ENCODE measurements around the gene STK11IP. TPM values are rescaled to one million over a fixed set of nuclear protein-coding genes. Genes with fewer than 3 reads are reported as not detected.

The STK11IP gene
- total and polyA plus RNA-seq, 9 of the 15 experiments (the other 6 are each of a cell fraction or from before 2014, with no cell fraction given) = 0.52 to 21.7 (median 5.6) TPM

GRCh38 chr2:219552382-219553167 lies 45.1 kb upstream of the STK11IP start (continued):
- TF ChIP-seq POLR2G (IDR thresholded peaks at IDR 0.05; ENCODE audit: low read depth, low read length) = peak; percentile 73
- TF ChIP-seq ZBTB11 (CRISPR knock-in tag; IDR thresholded peaks at IDR 0.05) = 0 out of 6 replicates have a peak, but pooled peaks of 1 of the 3 experiments have one; percentile 42
- TF ChIP-seq HDAC1 (IDR thresholded peaks at IDR 0.05) = peak in 1 of 2 experiments; percentile 67; a peak in 2 of 4 replicates
- 0 out of 2 replicates have a peak, but pooled peaks have one; percentile 45 for TF ChIP-seq HNRNPL (IDR thresholded peaks at IDR 0.05; ENCODE audit: low read depth, low read length)
- TF ChIP-seq, protein P1, sequence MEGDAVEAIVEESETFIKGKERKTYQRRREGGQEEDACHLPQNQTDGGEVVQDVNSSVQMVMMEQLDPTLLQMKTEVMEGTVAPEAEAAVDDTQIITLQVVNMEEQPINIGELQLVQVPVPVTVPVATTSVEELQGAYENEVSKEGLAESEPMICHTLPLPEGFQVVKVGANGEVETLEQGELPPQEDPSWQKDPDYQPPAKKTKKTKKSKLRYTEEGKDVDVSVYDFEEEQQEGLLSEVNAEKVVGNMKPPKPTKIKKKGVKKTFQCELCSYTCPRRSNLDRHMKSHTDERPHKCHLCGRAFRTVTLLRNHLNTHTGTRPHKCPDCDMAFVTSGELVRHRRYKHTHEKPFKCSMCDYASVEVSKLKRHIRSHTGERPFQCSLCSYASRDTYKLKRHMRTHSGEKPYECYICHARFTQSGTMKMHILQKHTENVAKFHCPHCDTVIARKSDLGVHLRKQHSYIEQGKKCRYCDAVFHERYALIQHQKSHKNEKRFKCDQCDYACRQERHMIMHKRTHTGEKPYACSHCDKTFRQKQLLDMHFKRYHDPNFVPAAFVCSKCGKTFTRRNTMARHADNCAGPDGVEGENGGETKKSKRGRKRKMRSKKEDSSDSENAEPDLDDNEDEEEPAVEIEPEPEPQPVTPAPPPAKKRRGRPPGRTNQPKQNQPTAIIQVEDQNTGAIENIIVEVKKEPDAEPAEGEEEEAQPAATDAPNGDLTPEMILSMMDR (IDR thresholded peaks at IDR 0.05 in 2 of 3, conservative IDR thresholded peaks at IDR 0.05 in 1 of 3; ENCODE audit: insufficient read depth in 2 of 3, low read depth in 1 of 3, low read length in 3 of 3) = no peak; a peak in 1 of 6 replicates
- no peak for TF ChIP-seq MLX (CRISPR knock-in tag; conservative IDR thresholded peaks at IDR 0.05)
- TF ChIP-seq MAZ (CRISPR knock-in tag; conservative IDR thresholded peaks at IDR 0.05 in 1 of 2, IDR thresholded peaks at IDR 0.05 in 1 of 2) = peak in 1 of 2 experiments; percentile 35; a peak in 1 of 4 replicates
- TF ChIP-seq FOXP1 (CRISPR knock-in tag; IDR thresholded peaks at IDR 0.05) = 0 out of 2 replicates have a peak, but pooled peaks have one; percentile 41
- peak; percentile 20 for TF ChIP-seq FIP1L1 (IDR thresholded peaks at IDR 0.05; ENCODE audit: low read depth, low read length, poor library complexity, severe bottlenecking)
- peak; percentile 45; the same call in 1 of the 2 replicates for TF ChIP-seq RB1 (IDR thresholded peaks at IDR 0.05; ENCODE audit: low read depth)
- 0 out of 2 replicates have a peak, but pooled peaks have one; percentile 18 for TF ChIP-seq MXI1 (IDR thresholded peaks at IDR 0.05; ENCODE audit: low read depth, low read length)
- peak; percentile 36; the same call in 1 of the 2 replicates for TF ChIP-seq RBFOX2 (IDR thresholded peaks at IDR 0.05; ENCODE audit: low read depth, low read length)
- TF ChIP-seq ZBTB7A (IDR thresholded peaks at IDR 0.05; ENCODE audit: borderline replicate concordance, control insufficient read depth, low read depth, low read length) = peak; percentile 53; the same call in 1 of the 2 replicates
- 0 out of 2 replicates have a peak, but pooled peaks have one; percentile 24 for TF ChIP-seq MBD2 (IDR thresholded peaks at IDR 0.05; ENCODE audit: borderline replicate concordance, low read depth)
- no peak for TF ChIP-seq CREB3L1 (IDR thresholded peaks at IDR 0.05; ENCODE audit: borderline replicate concordance, low read depth)

All from K562 (cell line).